NCI-H460 (cell line): ENCODE measurements around the gene PARD3. TPM values are rescaled to one million over a fixed set of nuclear protein-coding genes. Genes with fewer than 3 reads are reported as not detected.

ENCODE experiments used
- DNase-seq: peaks from one replicate; pipeline ENCODE4 v3.0.0-alpha.2; 2016; ENCODE audit warnings: low read depth; ENCODE audit errors: extremely low read depth
- total RNA-seq: library from RNA; depleted of rRNA; stranded (reverse); fragments of >200 nt; shearing (Covaris generic); gene quantifications from 2 replicates; pipeline ENCODE4 v1.2.3, GENCODE V29; 2014

PARD3 gene
- total RNA-seq, 1 experiment from 2014 or later = 75.1 TPM

- no peak for DNase-seq
These were observed 475.1 kb downstream of the PARD3 start for GRCh38 chr10:34339816-34340553.

- DNase-seq = no peak
These were observed 477.2 kb downstream of the PARD3 start for GRCh38 chr10:34337917-34338316.

GRCh38 chr10:34335960-34336690, 479.0 kb downstream of the PARD3 start:
- no peak for DNase-seq

- DNase-seq = no peak
These were observed 480.2 kb downstream of the PARD3 start for GRCh38 chr10:34334908-34335307.

GRCh38 chr10:34333513-34333912, 481.6 kb downstream of the PARD3 start:
- no peak for DNase-seq

GRCh38 chr10:34327184-34327583, 487.9 kb downstream of the PARD3 start:
- DNase-seq = no peak

- DNase-seq = no peak
These were observed 491.9 kb downstream of the PARD3 start for GRCh38 chr10:34323192-34323591.

- no peak for DNase-seq
These were observed 494.8 kb downstream of the PARD3 start for GRCh38 chr10:34320265-34320664.

- DNase-seq = no peak
These were observed 495.8 kb downstream of the PARD3 start for GRCh38 chr10:34319197-34319846.

GRCh38 chr10:34316154-34316553, 498.9 kb downstream of the PARD3 start:
- DNase-seq = no peak

- DNase-seq = no peak
These were observed 500.6 kb downstream of the PARD3 start for GRCh38 chr10:34314457-34314856.

GRCh38 chr10:34313888-34314287, 501.2 kb downstream of the PARD3 start:
- DNase-seq = no peak

- DNase-seq = no peak
These were observed 501.7 kb downstream of the PARD3 start for GRCh38 chr10:34313353-34313752.

GRCh38 chr10:34311679-34312078, 503.4 kb downstream of the PARD3 start:
- DNase-seq = no peak

GRCh38 chr10:34310234-34310633, 504.9 kb downstream of the PARD3 start:
- DNase-seq = no peak

GRCh38 chr10:34305189-34305588, 509.9 kb downstream of the PARD3 start:
- no peak for DNase-seq

- no peak for DNase-seq
These were observed 512.1 kb downstream of the PARD3 start for GRCh38 chr10:34303022-34303421.

GRCh38 chr10:34299105-34299611, 515.9 kb downstream of the PARD3 start:
- no peak for DNase-seq

GRCh38 chr10:34298346-34298818, 516.7 kb downstream of the PARD3 start:
- DNase-seq = no peak

- no peak for DNase-seq
These were observed 517.4 kb downstream of the PARD3 start for GRCh38 chr10:34297541-34298345.
